Central memory CD4-positive, alpha-beta T cell (primary cell): ENCODE results near the gene C2CD4A.
"Not testable (repeated sequence)": the region's sequence is repeated elsewhere in the genome, so short reads cannot be mapped to it uniquely, and the experiment has no call there.

ENCODE experiments used
- DNase-seq: peaks from one replicate; pipeline ENCODE4 v3.0.0; 2022
- total RNA-seq, 3 experiments: gene quantifications; one replicate each; lab custom pipeline; 2026; lab: John Stamatoyannopoulos, UW

The C2CD4A gene
- total RNA-seq, result 0 to 1.2 (median 0.58) reads per million in 3 experiments

- DNase-seq, result peak; percentile 48
These were observed at the start of gene C2CD4A for GRCh38 chr15:62066663-62067447. Gene C2CD4A, plus strand, starts transcription at chr15:62066977. Its CDS starts 637 bp downstream, at chr15:62067614.

GRCh38 chr15:62020576-62021160 lies 46.1 kb upstream of the C2CD4A start:
- no peak for DNase-seq

GRCh38 chr15:62021991-62022600 lies 44.7 kb upstream of the C2CD4A start:
- no peak for DNase-seq

DNA sequence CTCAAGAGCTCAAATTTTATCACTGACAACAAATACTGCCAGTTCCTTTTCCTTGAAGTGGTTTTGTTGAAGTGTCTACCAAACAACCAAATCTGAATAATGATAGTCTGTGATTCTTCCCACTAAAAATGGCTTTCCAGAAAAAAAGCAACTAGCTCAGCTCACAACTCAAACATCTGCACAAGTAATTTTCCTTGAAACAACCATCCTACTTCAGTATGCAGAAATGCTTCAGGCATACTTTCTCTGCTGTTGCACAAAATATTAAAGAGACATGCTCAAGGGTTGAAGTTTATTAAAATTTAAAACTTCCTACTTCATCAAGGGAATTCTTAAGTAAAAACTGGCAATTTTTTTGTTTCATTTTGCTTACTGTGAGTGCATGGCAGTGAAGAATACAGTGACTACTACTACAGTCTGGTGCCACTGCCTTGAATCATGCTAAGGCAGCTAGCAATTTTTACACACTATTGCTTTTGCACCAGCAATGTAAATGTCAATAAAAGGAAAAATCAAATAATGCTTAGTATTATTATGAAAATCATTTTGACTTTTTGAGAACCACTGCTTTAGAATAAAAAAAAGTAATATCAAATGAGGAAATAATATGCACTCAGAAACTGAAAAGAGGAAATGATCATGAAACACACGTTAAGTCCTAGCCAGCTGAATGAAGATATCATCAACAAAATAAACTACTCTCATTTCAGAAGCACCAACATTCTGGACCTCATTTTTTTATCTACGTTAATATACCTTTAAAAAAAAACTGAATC lies 40.1 kb upstream of the C2CD4A start:
- DNase-seq, result no peak

DNA sequence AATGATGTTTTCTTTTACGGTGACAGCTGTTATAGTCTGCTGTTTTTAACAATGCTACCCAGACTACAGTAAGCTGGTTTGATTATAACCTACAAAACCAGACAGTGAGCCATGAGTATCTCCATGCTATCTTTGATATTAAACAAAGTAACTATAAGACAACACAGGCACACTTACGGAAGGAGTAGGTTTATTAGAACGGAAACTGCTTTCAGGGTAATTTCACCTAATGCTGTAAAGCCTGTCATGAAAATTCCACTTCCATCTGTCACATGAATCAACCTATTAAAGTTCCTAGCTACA lies 39.6 kb upstream of the C2CD4A start:
- DNase-seq, result no peak

DNA sequence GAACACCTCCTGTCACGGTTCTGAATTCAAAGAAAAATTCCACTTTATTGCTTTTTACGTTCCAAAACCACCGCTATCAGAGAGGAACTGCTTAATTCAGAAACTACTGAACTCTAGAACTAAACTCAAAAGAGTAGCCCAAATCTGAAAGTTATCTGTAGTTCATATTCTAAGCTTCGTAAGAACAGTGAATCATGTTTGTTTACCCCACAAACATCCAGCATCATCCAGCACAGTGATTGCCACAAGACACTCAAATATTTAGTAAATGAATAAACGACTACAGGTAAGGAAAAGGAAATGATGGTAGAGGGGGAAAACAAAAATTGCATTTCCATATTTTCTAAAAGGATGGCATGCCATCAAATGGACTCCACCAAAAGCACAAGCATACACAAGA lies 38.9 kb upstream of the C2CD4A start:
- no peak for DNase-seq

GRCh38 chr15:62035256-62035924 lies 31.4 kb upstream of the C2CD4A start:
- DNase-seq, result no peak

DNA sequence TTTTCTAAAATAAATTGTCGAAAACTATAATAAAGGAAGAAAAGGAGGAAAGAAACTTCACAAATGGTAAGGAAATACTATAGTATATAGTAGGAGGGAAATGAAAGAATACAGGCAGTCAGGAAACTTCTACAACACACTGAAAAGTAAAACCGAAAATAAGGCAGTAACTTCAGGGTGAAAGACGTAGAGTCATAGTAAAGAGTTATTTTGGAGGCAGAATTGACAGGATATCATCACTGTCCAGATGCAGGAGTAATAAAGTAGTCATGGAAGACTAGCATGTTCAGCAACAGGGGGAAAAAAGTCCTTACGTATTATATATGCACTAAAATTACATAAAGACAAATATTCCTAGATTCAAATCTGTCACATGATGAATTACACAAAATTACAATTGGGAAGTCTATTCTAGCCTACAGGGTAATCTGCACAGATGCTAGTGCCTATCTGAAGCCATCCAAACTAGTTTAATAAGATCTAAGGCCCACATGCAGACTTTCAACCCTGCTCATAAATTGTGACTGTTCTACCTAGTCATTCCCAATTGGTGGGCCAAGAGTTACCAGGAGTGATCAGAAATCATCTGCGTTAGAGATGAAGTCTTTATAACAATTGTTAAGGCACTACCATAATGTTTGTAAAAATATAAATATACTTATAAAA lies 20.6 kb upstream of the C2CD4A start:
- DNase-seq, result no peak

DNA sequence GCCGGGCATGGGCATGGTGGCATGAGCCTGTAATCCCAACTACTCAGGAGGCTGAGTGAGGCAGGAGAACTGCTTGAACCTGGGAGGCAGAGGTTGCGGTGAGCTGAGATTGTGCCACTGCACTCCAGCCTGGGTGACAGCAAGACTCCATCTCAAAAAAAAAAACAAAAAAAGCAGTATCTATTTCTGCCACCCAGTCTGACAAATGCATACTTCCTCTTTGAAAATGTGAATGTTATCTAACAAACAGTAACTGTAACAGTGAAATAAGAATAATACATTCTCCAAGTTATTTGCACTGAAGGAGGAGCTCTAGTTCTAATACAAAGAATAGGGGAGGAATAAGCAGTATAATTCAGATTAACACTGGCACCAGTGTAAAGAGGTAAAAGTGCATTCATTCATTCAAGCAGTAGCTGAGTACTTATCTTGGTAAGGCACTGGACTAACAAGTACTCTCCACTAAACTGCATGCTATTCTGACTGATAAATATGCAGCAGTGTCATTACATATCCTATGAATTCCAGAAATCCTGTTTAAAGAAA lies 19.4 kb upstream of the C2CD4A start:
- no peak for DNase-seq

- not testable (repeated sequence) for DNase-seq
These were observed 18.5 kb upstream of the C2CD4A start for GRCh38 chr15:62048254-62048653.

DNA sequence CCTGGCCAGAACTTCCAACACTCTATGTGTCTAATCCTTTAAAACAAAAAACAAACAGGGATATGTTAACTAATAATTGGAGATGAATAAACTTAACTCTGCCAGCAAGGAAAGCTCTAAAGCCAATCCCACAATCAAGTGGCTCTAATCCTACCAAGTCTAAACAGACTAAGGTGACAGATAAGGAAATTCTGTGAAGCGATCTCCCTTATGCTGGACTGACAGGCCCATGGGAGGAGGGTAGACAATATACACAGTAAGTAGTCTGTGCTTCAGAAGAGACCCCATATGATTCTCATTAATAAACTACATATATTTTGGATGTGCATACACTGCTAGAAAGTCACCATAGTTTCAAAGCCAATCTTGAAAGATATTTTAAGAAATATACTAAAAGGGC lies 16.7 kb upstream of the C2CD4A start:
- no peak for DNase-seq

DNA sequence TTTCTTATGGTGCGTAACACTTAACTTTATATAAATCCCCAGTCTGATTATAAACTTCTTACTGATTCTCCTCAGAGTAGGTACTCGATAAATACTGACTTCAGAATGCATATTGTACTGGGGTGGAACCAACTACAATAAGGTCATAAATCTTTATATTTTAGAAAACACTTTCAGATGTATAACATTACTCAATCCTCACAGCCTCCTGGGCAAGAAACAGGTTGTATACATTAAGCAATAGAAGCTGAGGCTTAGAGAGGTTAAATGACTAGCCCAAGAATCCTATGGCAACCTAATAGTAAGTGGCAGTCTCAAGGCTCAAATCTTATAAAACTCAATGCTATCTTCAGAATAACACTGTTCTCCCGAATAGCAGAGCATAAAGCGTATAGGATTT lies 15.6 kb upstream of the C2CD4A start:
- no peak for DNase-seq

GRCh38 chr15:62052713-62053112 lies 14.1 kb upstream of the C2CD4A start:
- no peak for DNase-seq

DNA sequence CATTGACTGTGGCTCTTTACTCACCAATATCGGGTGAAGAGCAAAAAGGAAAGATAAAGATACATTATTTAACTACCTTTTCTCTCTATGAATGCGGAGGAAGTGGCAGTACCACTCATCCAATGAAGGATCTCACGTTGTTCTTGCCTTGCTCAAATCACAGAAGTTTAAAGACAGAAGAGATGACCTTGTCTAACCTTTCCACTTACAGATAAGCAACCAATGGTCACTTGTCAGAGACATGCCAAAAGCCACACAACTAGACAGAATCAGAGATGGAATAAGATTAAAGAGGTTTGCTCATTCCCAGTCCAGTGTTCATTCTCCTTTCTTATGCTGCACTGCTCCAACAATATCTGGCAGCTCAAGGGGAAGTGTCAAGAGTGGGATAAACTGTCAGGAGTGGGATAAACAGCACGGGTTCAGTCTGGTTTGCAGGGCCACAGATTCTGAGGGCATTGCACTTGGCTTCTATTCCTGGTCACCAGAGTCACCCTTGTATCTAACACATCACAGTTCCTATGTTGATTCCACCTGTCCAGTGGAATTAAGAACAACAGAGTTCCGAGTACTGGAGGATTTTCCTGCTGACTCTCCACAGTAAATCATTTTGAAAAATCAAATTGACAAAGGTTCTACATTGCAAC lies 13.2 kb upstream of the C2CD4A start:
- no peak for DNase-seq

DNA sequence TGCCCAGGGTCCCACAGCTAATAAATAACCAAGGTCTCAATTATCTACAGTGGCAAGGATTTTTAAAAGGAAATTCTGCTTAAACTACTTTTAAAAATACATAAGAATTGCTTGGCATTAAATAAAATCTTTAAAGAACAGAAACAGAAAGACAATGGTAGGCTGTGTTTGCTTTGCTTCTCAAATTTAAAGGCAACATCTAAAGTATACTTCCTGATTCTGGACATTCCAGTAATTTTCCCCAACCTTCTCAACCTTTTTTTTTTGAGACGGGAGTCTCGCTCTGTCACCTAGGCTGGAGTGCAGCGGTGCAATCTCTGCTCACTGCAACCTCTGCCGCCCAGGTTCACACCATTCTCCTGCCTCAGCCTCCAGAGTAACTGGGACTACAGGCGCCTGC lies 11.8 kb upstream of the C2CD4A start:
- no peak for DNase-seq

DNA sequence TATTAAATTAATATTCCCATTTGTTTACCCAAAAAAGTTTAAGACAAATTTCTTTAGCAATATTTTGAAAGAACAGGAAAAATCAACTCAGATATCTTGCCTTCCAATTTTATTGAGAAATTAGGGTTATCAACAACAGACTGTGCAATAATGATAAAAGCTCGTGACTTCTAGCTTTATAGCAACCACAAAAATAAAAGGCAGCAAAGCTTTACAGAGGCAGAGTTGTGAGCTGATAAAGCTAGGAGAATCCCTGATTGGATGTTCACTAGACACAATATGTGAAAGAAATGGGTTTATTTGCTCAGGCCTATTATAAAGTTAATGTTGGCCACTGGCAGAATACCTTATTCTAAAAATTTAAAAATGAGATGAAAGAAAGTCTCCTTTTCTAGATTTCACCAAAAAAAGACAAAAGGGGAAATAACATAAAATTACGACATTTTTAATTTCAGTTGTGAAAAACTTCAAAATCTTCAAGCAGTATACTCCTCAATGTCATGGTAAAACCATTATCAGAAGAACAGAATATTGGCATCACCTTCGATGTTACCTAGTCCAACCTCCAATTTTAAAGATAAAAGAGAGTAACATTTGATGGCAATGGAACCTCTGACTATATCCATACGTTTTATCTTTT lies 9.3 kb upstream of the C2CD4A start:
- DNase-seq, result no peak

- DNase-seq, result no peak
These were observed 8.3 kb upstream of the C2CD4A start for GRCh38 chr15:62058327-62059028.

GRCh38 chr15:62059108-62059815 lies 7.5 kb upstream of the C2CD4A start:
- DNase-seq, result no peak

- DNase-seq, result peak; percentile 65
These were observed 7.0 kb upstream of the C2CD4A start for GRCh38 chr15:62059816-62060112.
